PFSK-1 (cell line): ENCODE results near the gene SLC5A12.

ENCODE experiments used
- FOXP2 ChIP-seq: optimal IDR thresholded peaks from 2 replicates; pipeline ENCODE3; 2011; ENCODE audit warnings: borderline replicate concordance, control low read depth, inconsistent platforms; ENCODE audit not compliant: insufficient read depth; ENCODE audit errors: extremely low read length, extremely low read depth
- POLR2AphosphoS5 ChIP-seq: IDR thresholded peaks from 2 replicates; pipeline ENCODE4 v1.6.1; 2012; ENCODE audit warnings: low read depth, mild to moderate bottlenecking, control low read depth, low read length, moderate library complexity
- REST ChIP-seq, 2 experiments: IDR thresholded peaks; 2 replicates each; pipeline versions ENCODE4 v1.6.1 to v1.8.0; 2011 to 2012; ENCODE audit warnings: low read depth in 2 of 2, low read length in 2 of 2, control low read depth in 1 of 2, inconsistent platforms in 1 of 2, mild to moderate bottlenecking in 1 of 2, moderate library complexity in 1 of 2; ENCODE audit not compliant: insufficient read depth in 1 of 2
- SIN3A ChIP-seq: IDR thresholded peaks from 2 replicates; pipeline ENCODE4 v1.6.1; 2012; ENCODE audit warnings: mild to moderate bottlenecking, low read length, moderate library complexity, borderline replicate concordance; ENCODE audit not compliant: insufficient read depth
- TAF1 ChIP-seq: IDR thresholded peaks from 2 replicates; pipeline ENCODE4 v1.6.1; 2012; ENCODE audit warnings: low read length, control low read depth, borderline replicate concordance; ENCODE audit not compliant: insufficient read depth

GRCh38 chr11:26734691-26735090 lies 12.8 kb upstream of the SLC5A12 start:
- TF ChIP-seq POLR2AphosphoS5, result no peak
- no peak for TF ChIP-seq REST (IDR thresholded peaks at IDR 0.05; ENCODE audit: insufficient read depth in 1 of 2, low read depth in 2 of 2, low read length in 2 of 2)
- no peak for TF ChIP-seq TAF1
- no peak for TF ChIP-seq SIN3A
- TF ChIP-seq FOXP2, result no peak
